ENCODE measurements around the gene TIMM22.

GRCh38 chr17:1007310-1008007 is 10.5 kb downstream of the TIMM22 start:
- no peak for TF ChIP-seq CTCF (IDR thresholded peaks at IDR 0.05; ENCODE audit: extremely low read depth in 1 of 2, insufficient read depth in 1 of 2, low read depth in 1 of 2, low read length in 2 of 2)
- no peak for TF ChIP-seq POLR2A (IDR thresholded peaks at IDR 0.05; ENCODE audit: low read depth, low read length)
- TF ChIP-seq, protein P1, sequence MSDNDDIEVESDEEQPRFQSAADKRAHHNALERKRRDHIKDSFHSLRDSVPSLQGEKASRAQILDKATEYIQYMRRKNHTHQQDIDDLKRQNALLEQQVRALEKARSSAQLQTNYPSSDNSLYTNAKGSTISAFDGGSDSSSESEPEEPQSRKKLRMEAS (IDR thresholded peaks at IDR 0.05; ENCODE audit: insufficient read depth, insufficient read length), result no peak
- TF ChIP-seq EZH2 (IDR thresholded peaks at IDR 0.05; ENCODE audit: borderline replicate concordance, low read depth, low read length, severe bottlenecking), result no peak
- no peak for TF ChIP-seq POLR2AphosphoS5 (IDR thresholded peaks at IDR 0.05; ENCODE audit: insufficient read depth, low read depth, low read length)
- no peak for TF ChIP-seq GATA2 (IDR thresholded peaks at IDR 0.05; ENCODE audit: insufficient read depth, insufficient read length, low read depth, low read length)
